Spleen (tissue), 7 donors: ENCODE results near the gene MYO16.

Experiments used
- POLR2AphosphoS5 ChIP-seq, 3 donors: sonication (generic); formaldehyde crosslinking; IDR thresholded peaks; one replicate each; pipeline ENCODE4 v1.5.1; 2017; ENCODE audit warnings: antibody characterized with exemption in 3 of 3
- TF ChIP-seq, protein P1 (sequence below), 11 experiments: fragments of 200-600 bp in 7 of 11; fragments of 450-650 bp in 4 of 11; sonication (generic) in 4 of 11; IDR thresholded peaks in 8 of 11; conservative IDR thresholded peaks in 3 of 11; 1 replicate in 7 of 11; 2 replicates in 4 of 11; pipeline versions ENCODE4 v1.4.0 to v1.8.0; 2016 to 2021; ENCODE audit warnings: antibody characterized with exemption in 11 of 11, inconsistent platforms in 4 of 11, mild to moderate bottlenecking in 1 of 11
- donor health status: DM: no; HTN: no; CAD: no; lungs with moderate emphysema.
- donor health status: DM: no; HTN: no; CAD: no.
- donor health status: DM: no; HTN: no; CAD: no.

DNA sequence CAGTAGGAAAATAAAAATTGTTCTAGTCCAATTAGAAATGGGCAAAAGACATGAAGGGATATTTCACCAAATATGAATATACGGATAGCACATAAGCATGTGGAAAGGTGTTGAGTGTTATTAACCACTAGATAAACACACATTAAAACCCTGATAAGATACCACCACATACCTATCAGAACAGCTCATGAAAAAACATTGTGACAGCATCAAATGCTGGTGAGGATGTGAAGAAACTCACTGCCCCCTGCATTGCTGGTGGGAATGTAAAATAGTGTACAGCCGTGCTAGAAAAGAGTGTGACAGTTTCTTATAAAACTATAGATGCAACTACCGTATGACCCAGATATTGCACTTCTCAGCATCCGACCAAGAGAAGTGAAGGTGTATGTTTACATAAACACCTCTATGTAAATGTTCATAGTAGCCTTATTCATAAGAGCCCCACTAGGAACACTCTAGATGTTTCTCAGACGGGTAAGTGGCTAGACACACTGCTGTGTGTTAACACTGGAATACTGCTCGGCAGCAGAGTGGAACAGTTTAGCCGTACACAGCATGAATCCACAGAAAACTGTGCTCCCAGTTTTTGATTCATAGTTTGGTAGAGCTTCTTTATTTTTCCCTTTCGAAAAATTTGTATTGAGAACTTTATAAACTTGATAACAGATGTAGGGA lies 321.1 kb downstream of the MYO16 start:
- no peak for TF ChIP-seq POLR2AphosphoS5 (IDR thresholded peaks at IDR 0.05)
- TF ChIP-seq, protein P1, sequence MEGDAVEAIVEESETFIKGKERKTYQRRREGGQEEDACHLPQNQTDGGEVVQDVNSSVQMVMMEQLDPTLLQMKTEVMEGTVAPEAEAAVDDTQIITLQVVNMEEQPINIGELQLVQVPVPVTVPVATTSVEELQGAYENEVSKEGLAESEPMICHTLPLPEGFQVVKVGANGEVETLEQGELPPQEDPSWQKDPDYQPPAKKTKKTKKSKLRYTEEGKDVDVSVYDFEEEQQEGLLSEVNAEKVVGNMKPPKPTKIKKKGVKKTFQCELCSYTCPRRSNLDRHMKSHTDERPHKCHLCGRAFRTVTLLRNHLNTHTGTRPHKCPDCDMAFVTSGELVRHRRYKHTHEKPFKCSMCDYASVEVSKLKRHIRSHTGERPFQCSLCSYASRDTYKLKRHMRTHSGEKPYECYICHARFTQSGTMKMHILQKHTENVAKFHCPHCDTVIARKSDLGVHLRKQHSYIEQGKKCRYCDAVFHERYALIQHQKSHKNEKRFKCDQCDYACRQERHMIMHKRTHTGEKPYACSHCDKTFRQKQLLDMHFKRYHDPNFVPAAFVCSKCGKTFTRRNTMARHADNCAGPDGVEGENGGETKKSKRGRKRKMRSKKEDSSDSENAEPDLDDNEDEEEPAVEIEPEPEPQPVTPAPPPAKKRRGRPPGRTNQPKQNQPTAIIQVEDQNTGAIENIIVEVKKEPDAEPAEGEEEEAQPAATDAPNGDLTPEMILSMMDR (IDR thresholded peaks at IDR 0.05 in 8 of 11, conservative IDR thresholded peaks at IDR 0.05 in 3 of 11) = no peak
